Left ventricle myocardium inferior (tissue), 1 donor: Measurements from ENCODE around the gene GNAT1. TPM values are rescaled to one million over a fixed set of nuclear protein-coding genes. Genes with fewer than 3 reads are reported as not detected.
A peak's percentile ranks its signal among the peaks of the same experiment; 100 is the strongest.

Experiments
- DNase-seq: peaks from one replicate; pipeline ENCODE4 v3.0.0-alpha.2; 2020
- H3K27ac ChIP-seq: fragments of 200-600 bp; replicated peaks from 2 replicates; pipeline ENCODE4 v1.8.0; 2021
- H3K27me3 ChIP-seq: fragments of 200-600 bp; 2 replicates; pipeline ENCODE4 v1.8.0; 2021; ENCODE audit warnings: low read depth
- H3K36me3 ChIP-seq: fragments of 200-600 bp; 2 replicates; pipeline ENCODE4 v1.8.0; 2021
- H3K4me1 ChIP-seq: fragments of 200-600 bp; 2 replicates; pipeline ENCODE4 v1.8.0; 2021
- H3K4me3 ChIP-seq: fragments of 200-600 bp; 2 replicates; pipeline ENCODE4 v1.8.0; 2021; ENCODE audit warnings: mild to moderate bottlenecking, moderate library complexity
- H3K9me3 ChIP-seq: fragments of 200-600 bp; replicated peaks from 2 replicates; pipeline ENCODE4 v1.8.0; 2021
- intact Hi-C: fragments of 100-400 bp; cut with micrococcal nuclease; formaldehyde crosslinking; loops from one replicate; pipeline ENCODE4 v1.11.0; 2022
- total RNA-seq: library from RNA; stranded (reverse); fragmentation: NEBNext Ultra II Directional; extraction: Animal tissue kit (Norgen Biotek cat#: 25700); gene quantifications from one replicate; pipeline ENCODE4 v1.2.1, GENCODE V29; 2021
- TF ChIP-seq, protein P1 (sequence below): fragments of 200-600 bp; IDR thresholded peaks from 2 replicates; pipeline ENCODE4 v1.8.0; 2021; ENCODE audit warnings: antibody characterized with exemption, mild to moderate bottlenecking, borderline replicate concordance
- donor health status: DM: no; HTN: yes; CAD: no; lungs with severe emphysema.

GNAT1 gene
- total RNA-seq, 1 donor from 2014 or later, result not detected

DNA sequence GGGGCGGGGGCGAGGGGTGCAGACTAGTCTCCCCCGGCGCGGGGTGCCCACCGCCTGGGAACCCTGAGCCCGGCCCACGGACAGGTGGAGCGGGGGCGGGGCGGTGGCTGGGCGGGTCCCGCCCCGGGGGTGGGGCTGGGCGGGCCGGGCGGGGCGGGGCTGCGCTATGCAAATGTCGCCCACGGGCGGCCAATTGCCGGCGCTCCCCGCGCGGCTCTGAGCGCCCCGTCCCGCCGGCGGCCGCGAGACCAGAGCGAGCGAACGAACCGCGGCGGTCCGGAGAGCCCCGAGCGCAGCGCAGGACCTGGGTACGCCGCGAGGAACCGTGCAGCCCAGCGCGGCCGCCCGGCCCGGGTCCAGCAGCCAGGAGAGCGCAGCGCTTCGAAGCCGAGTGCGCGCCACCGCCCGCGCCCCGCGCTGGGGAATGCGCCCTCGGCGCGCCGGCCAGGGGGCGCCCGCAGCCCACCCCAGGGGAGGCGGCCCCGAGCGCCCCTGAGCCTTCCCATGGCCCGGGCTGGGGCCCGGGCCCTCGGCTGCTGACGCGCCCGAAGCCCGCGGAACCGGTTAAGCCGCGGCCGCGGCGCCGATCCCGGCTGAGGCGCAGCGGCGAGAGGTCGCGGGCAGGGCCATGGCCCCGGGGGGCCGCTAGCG is 36.4 kb upstream of the GNAT1 start, which contains the start of gene SEMA3F:
Gene SEMA3F (plus strand): TSS at position 485 of the 651 bp plus-strand sequence. CDS start 4,299 bp downstream, outside the sequence.
- Histone ChIP-seq H3K4me1 (peaks cover 44% of the 10 kb centered on the region), H3K9me3 (no peaks in the 10 kb centered on the region), H3K27me3 (peaks cover 4% of the 10 kb centered on the region), H3K36me3 (no peaks in the 10 kb centered on the region), H3K4me3 (peak within 1 kb of the TSS; percentile 74), H3K27ac (peak within 1 kb of the TSS; percentile 88)
- peak; percentile 63 for DNase-seq
- TF ChIP-seq, protein P1, sequence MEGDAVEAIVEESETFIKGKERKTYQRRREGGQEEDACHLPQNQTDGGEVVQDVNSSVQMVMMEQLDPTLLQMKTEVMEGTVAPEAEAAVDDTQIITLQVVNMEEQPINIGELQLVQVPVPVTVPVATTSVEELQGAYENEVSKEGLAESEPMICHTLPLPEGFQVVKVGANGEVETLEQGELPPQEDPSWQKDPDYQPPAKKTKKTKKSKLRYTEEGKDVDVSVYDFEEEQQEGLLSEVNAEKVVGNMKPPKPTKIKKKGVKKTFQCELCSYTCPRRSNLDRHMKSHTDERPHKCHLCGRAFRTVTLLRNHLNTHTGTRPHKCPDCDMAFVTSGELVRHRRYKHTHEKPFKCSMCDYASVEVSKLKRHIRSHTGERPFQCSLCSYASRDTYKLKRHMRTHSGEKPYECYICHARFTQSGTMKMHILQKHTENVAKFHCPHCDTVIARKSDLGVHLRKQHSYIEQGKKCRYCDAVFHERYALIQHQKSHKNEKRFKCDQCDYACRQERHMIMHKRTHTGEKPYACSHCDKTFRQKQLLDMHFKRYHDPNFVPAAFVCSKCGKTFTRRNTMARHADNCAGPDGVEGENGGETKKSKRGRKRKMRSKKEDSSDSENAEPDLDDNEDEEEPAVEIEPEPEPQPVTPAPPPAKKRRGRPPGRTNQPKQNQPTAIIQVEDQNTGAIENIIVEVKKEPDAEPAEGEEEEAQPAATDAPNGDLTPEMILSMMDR, result peak; percentile 53
- intact Hi-C loops, result no loop called here

- DNase-seq, result no peak
- TF ChIP-seq, protein P1, result no peak
- peak overlapping the region; percentile 88 for H3K27ac ChIP-seq
- H3K4me3 ChIP-seq, result peak overlapping the region; percentile 74
- H3K9me3 ChIP-seq, result no peaks in the 10 kb centered on the region
- no peaks in the 10 kb centered on the region for H3K36me3 ChIP-seq
- intact Hi-C loops, result no loop called here
- peaks cover 49% of the 10 kb centered on the region for H3K4me1 ChIP-seq
- H3K27me3 ChIP-seq, result peaks cover 4% of the 10 kb centered on the region
Measured at GRCh38 chr3:50155491-50155878, 35.9 kb upstream of the GNAT1 start.

GRCh38 chr3:50155891-50156290 is 35.5 kb upstream of the GNAT1 start:
- H3K9me3 ChIP-seq, result no peaks in the 10 kb centered on the region

GRCh38 chr3:50156549-50157493 is 34.6 kb upstream of the GNAT1 start:
- intact Hi-C loops, result no loop called here
- no peak for DNase-seq

More at GRCh38 chr3:50155891-50156290, 35.5 kb upstream of the GNAT1 start:
- Histone ChIP-seq H3K36me3 (no peaks in the 10 kb centered on the region), H3K4me3 (peak overlapping the region; percentile 74), H3K4me1 (peaks cover 53% of the 10 kb centered on the region), H3K27me3 (peaks cover 4% of the 10 kb centered on the region), H3K27ac (peak overlapping the region; percentile 88)
- TF ChIP-seq, protein P1, result no peak
- intact Hi-C loops, result no loop called here
- no peak for DNase-seq

More at GRCh38 chr3:50156549-50157493, 34.6 kb upstream of the GNAT1 start:
- Histone ChIP-seq H3K4me3 (peak overlapping the region; percentile 74), H3K4me1 (peaks cover 63% of the 10 kb centered on the region), H3K9me3 (no peaks in the 10 kb centered on the region), H3K27me3 (peaks cover 4% of the 10 kb centered on the region), H3K36me3 (no peaks in the 10 kb centered on the region), H3K27ac (peak overlapping the region; percentile 88)
- TF ChIP-seq, protein P1, result no peak
